RWPE2 (cell line): ENCODE measurements around the gene PRSS36.

Experiments
- ATAC-seq: fragments of 200-7000 bp; cut with Tn5 transposase; 3 replicates; pipeline ENCODE4 v1.9.1; 2021; ENCODE audit warnings: low read depth
- DNase-seq: peaks from one replicate; pipeline ENCODE4 v3.0.0-alpha.2; 2020; ENCODE audit warnings: low spot score
- H3K27ac ChIP-seq: fragments of 450-650 bp; 2 replicates; pipeline ENCODE4 v1.5.1; 2017; ENCODE audit warnings: mild to moderate bottlenecking; ENCODE audit not compliant: poor library complexity, severe bottlenecking
- H3K27me3 ChIP-seq: fragments of 250-450 bp; sonication (Bioruptor Pico); 2 replicates; pipeline ENCODE4 v1.5.1; 2021; ENCODE audit warnings: mild to moderate bottlenecking, moderate library complexity; ENCODE audit not compliant: insufficient read depth, poor library complexity, severe bottlenecking
- H3K36me3 ChIP-seq: fragments of 250-450 bp; sonication (Bioruptor Pico); 2 replicates; pipeline ENCODE4 v1.5.1; 2020; ENCODE audit warnings: low read depth, mild to moderate bottlenecking, moderate library complexity
- H3K4me1 ChIP-seq: fragments of 250-450 bp; sonication (Bioruptor Pico); 2 replicates; pipeline ENCODE4 v1.5.1; 2021; ENCODE audit warnings: mild to moderate bottlenecking, moderate library complexity; ENCODE audit not compliant: insufficient read depth, poor library complexity, severe bottlenecking
- H3K4me3 ChIP-seq: fragments of 250-450 bp; sonication (Bioruptor Pico); 2 replicates; pipeline ENCODE4 v1.5.1; 2021; ENCODE audit warnings: mild to moderate bottlenecking, moderate library complexity; ENCODE audit not compliant: severe bottlenecking
- H3K9me3 ChIP-seq: fragments of 250-450 bp; sonication (Bioruptor Pico); 2 replicates; pipeline ENCODE4 v1.5.1; 2021; ENCODE audit warnings: mild to moderate bottlenecking, moderate library complexity; ENCODE audit not compliant: severe bottlenecking
- TF ChIP-seq, protein P1 (sequence below): fragments of 450-650 bp; IDR thresholded peaks from one replicate; pipeline ENCODE4 v1.5.1; 2017; ENCODE audit warnings: mild to moderate bottlenecking, moderate library complexity; ENCODE audit not compliant: poor library complexity, severe bottlenecking

The PRSS36 gene

GRCh38 chr16:31194898-31195297 is 45.0 kb upstream of the PRSS36 start:
- Histone ChIP-seq H3K4me1 (no peaks in the 10 kb centered on the region), H3K9me3 (no peaks in the 10 kb centered on the region), H3K27ac (no peak overlapping the region), H3K27me3 (no peaks in the 10 kb centered on the region), H3K4me3 (no peak overlapping the region), H3K36me3 (peaks cover 75% of the 10 kb centered on the region)
- TF ChIP-seq, protein P1, sequence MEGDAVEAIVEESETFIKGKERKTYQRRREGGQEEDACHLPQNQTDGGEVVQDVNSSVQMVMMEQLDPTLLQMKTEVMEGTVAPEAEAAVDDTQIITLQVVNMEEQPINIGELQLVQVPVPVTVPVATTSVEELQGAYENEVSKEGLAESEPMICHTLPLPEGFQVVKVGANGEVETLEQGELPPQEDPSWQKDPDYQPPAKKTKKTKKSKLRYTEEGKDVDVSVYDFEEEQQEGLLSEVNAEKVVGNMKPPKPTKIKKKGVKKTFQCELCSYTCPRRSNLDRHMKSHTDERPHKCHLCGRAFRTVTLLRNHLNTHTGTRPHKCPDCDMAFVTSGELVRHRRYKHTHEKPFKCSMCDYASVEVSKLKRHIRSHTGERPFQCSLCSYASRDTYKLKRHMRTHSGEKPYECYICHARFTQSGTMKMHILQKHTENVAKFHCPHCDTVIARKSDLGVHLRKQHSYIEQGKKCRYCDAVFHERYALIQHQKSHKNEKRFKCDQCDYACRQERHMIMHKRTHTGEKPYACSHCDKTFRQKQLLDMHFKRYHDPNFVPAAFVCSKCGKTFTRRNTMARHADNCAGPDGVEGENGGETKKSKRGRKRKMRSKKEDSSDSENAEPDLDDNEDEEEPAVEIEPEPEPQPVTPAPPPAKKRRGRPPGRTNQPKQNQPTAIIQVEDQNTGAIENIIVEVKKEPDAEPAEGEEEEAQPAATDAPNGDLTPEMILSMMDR, result no peak
- DNase-seq (no peak), ATAC-seq (no peak)

- Histone ChIP-seq H3K36me3 (peaks cover 85% of the 10 kb centered on the region), H3K4me1 (no peaks in the 10 kb centered on the region), H3K27me3 (no peaks in the 10 kb centered on the region), H3K9me3 (no peaks in the 10 kb centered on the region), H3K27ac (no peak overlapping the region), H3K4me3 (no peak overlapping the region)
- ATAC-seq, result no peak
- TF ChIP-seq, protein P1, result no peak
- DNase-seq, result no peak
Observed at GRCh38 chr16:31193874-31194273, 44.0 kb upstream of the PRSS36 start.

GRCh38 chr16:31192856-31193642 is 43.2 kb upstream of the PRSS36 start:
- peaks cover 94% of the 10 kb centered on the region for H3K36me3 ChIP-seq

DNA sequence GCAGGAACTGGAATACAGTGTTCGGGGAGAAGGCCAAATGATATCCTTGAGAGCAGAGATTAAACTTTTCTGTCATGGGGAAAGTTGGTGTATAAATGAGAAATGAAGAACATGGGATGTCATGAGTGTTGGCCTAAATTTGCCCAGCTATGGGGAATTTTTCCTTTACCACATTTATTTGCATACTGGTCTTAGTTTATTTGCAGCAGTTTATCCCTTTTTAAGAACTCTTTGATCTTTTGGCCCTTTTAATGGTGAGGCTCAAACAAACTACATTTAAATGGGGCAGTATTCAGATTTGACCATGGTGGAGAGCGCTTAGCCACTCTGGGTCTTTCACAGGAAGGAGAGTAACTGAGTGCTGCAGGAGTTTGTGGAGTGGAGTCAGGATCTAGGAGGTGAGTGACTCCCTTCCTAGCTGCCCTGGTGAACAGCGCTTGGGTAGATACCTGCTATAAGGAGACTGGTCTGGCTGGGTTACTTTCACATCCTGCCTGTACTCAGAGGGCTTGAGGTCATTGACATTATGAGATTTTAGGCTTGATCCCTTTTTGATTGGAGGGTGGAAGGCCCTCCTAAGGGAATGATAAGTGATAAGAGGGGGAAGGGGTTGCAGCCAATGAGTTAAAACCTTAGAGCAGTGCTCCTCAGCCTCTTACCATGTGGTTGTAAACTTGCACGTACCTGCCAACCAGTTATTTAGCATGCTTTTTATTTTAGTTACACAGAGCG is 42.0 kb upstream of the PRSS36 start:
- Histone ChIP-seq H3K27ac (no peak overlapping the region), H3K9me3 (no peaks in the 10 kb centered on the region), H3K4me3 (no peak overlapping the region), H3K27me3 (no peaks in the 10 kb centered on the region), H3K4me1 (no peaks in the 10 kb centered on the region), H3K36me3 (peaks cover 100% of the 10 kb centered on the region)
- ATAC-seq, result no peak
- TF ChIP-seq, protein P1, result no peak
- DNase-seq, result no peak

More at GRCh38 chr16:31192856-31193642, 43.2 kb upstream of the PRSS36 start:
- H3K4me3 ChIP-seq, result no peak overlapping the region
- ATAC-seq (no peak), DNase-seq (no peak)
- H3K27me3 ChIP-seq, result no peaks in the 10 kb centered on the region
- no peaks in the 10 kb centered on the region for H3K4me1 ChIP-seq
- H3K9me3 ChIP-seq, result no peaks in the 10 kb centered on the region
- TF ChIP-seq, protein P1, result no peak
- H3K27ac ChIP-seq, result no peak overlapping the region
